Umbilical cord (tissue), 2 donors: ENCODE measurements around the gene B3GNT8. TPM values are rescaled to one million over a fixed set of nuclear protein-coding genes. Genes with fewer than 3 reads are reported as not detected.
"Not testable (repeated sequence)": the region's sequence is repeated elsewhere in the genome, so short reads cannot be mapped to it uniquely, and the experiment has no call there.

ENCODE experiments used
- DNase-seq: peaks from one replicate; pipeline ENCODE4 v3.0.0-alpha.2; 2015; ENCODE audit warnings: low spot score
- total RNA-seq: library from RNA; depleted of rRNA; stranded (reverse); fragments of >200 nt; gene quantifications from one replicate; pipeline ENCODE4 v1.2.3, GENCODE V29; 2014; ENCODE audit warnings: low replicate concordance; ENCODE audit not compliant: insufficient read depth

B3GNT8 gene
- not detected for total RNA-seq

- peak; percentile 93 for DNase-seq
Measured at GRCh38 chr19:41426952-41427646, at the start of gene B3GNT8. Gene B3GNT8, minus strand, starts transcription at chr19:41427374. Its CDS starts 596 bp downstream, at chr19:41426778.

- DNase-seq = no peak
Measured at GRCh38 chr19:41476583-41476982, 49.4 kb upstream of the B3GNT8 start.

DNA sequence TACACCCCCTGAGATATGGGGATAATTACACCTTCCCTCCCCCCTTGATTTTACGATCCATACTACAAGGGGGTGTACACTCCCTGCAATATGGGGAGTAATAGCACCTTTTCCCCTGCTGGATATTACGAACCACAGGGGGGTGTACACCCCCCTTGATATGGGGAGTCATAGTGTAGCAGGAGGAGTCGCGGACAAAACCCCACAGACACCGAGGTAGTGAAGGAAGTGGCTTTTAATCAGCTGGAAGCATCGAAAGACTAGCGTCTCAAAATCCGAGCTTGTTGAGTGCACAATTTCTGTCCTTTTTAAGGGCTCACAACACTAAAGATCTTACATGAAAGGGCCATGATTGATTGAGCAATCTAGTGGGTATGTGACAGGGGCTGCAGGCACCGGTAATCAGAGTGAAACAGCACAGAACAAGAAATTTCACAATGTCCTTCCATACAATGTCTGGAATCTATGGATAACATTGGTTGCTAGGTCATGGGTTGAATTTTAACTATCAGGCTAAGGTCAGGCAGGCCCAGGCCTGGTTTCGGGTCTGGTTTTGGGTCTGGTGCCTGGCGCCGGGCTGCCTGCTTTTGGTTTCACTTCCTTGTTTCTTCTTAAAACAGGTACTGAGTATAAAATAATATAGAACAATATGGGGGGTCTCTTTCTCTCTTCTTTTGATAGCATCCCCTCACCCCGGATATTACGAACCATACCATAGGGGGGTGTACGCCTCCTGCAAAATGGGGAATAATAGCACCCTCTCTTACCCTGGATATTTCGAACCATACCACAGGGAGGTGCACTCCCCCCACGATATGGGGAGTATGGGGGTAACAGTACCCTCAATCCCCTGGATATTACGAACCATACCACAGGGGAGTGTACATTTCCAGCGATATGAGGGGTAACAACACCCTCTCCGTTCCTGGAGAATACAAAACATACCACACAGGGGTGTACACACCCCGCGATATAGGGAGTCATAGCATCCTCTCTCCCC lies 36.4 kb upstream of the B3GNT8 start:
- DNase-seq = not testable (repeated sequence)

DNA sequence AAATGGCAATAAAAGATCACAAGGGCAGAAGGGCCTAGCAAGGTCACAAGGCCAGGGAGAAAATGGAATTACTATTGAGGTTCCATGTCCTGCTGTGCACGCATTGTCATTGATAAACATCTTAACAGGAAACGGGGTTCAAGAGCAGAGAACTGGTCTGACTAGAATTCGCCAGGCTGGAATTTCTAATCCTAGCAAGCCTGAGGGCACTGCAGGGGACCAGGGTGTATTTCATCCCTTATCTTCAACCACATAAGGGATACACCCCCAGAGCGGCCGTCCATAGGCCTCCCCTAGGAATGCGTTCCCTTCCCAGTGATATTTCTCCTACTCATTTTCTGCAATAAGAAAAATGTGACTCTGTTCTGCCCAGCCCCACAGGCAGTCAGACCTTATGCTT lies 35.3 kb upstream of the B3GNT8 start:
- no peak for DNase-seq

GRCh38 chr19:41457241-41457640 lies 30.1 kb upstream of the B3GNT8 start:
- no peak for DNase-seq

DNA sequence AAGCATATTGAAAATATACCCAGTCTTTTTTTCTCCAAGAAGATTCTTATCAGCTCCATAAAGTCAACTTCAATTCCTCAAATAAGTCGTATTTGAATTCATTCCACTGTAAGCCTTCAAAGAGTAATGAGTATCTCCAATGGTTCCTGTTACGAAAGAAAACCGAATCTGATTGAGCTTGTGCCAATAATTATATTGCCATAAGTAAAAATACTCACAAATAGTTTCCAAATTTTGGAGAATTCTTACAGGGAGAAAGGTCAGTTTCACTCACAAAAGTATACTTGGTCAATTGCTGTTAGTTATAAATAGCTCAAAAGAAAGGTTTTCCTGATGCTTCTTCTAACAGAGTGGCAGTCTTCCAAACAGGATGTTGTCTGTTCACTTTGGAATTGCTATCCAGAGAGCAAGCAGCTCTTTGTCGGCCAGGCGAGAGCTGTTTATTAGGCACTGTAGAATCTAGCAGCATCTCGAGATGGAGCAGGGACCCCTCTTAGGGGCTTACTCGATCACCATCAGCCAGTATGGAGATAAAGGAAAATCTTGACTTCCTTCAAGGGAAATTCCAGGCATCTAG lies 29.3 kb upstream of the B3GNT8 start:
- peak; percentile 30 for DNase-seq

- no peak for DNase-seq
Measured at GRCh38 chr19:41455936-41456335, 28.8 kb upstream of the B3GNT8 start.

GRCh38 chr19:41452584-41453275 lies 25.6 kb upstream of the B3GNT8 start:
- no peak for DNase-seq

DNA sequence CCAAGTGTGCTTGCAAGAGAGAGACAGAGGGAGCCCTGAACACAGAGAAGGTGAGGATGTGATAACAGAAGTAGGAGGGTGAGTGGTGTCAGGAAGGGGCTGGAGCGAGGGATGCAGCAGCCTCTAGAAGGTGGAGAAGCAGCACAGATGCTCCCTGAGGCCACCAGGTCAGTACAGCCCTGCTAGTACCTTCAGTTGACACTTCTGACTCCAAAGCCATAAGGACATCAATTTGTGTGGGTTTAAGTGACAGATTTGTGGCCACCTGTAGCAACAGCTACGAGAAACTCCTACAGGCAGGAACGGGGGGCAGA lies 22.6 kb upstream of the B3GNT8 start:
- no peak for DNase-seq

DNA sequence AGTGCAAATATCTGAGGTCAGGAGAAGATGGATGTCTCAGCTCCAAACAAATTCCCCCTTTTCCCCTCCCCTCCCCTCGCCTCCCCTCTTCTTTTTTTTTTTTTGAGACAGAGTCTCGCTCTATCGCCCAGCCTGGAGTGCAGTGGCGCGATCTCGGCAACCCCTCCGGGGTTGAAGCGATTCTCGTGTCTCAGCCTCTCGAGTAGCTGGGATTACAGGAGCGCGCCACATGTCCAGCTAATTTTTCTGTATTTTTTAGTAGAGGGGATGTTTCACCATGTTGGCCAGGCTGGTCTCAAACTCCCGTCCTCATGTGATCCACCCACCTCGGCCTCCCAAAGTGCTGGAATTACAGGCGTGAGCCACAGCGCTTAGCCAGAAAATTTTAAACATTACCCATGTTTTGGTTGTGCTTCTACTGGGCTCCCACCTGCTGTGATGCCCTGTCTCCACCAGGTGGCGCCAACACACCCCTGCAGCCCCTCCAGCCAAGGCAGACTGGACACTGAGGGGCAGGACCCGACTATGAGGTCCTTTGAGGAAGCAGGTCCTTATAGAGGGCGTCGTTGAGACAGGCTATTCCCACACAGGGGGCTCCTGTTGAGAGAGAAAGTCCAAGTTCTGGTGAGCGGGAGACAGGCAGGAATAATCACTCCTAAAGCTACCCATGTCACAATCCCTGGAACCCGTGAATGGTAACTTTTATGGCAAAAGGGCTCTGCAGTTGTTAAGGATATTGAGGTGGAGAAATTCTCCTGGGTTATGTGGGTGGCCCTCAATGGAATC lies 22.1 kb upstream of the B3GNT8 start:
- DNase-seq = peak; percentile 70

DNA sequence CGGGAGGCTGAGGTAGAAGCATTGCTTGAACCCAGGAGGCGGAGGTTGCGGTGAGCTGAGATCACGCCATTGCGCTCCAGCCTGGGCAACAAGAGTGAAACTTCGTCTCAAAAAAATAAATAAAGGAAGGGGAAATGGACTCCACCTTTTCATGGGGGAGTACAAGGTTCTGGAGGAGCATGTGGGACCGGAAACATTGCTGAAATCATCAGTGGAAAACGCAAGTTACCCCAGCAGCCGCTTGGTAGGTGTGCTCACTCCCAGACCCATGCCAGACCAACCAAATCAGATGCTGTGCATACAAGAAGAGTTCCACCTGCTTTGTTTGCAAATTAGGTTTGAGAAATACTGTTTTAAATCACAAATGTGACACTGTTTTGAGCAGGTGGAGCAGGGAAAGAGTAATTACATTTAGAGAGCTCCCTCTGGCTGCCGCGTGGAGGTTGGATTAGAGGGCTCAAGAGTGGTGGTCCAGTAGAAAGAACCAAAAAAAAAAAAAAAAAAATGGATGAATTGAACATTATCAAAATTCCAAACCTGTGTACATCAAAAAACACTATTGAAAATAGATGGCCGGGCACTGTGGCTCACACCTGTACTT lies 20.7 kb upstream of the B3GNT8 start:
- no peak for DNase-seq

GRCh38 chr19:41445575-41445974 lies 18.4 kb upstream of the B3GNT8 start:
- no peak for DNase-seq

DNA sequence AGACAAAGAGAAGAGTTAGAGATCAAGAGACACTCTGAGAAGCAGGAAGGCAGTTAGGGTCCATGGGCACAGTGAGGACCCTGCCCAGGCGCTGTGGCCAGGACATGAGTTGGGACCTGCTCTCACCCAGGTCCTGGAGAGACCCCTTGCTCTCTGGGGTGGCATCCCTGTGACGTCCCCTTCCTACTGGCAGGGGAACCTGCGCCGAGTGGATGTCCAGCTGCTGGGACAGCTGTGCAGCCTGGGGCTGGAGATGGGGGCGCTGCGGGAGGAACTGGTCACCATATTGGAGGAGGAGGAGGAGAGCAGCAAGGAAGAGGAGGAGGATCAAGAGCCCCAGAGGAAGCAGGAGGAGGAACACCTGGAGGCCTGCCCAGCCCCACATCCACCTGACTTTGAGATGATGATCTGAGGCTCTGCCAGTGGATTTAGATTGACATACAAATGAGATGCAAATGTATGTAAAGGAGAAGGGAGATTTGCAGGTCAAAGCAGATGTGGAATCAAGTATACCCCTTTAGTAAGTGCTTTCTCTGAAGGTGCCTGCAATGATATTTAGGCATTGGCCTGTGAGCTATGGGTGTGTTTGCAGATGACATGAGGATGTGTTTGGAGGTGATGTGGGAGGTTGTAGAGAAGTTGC lies 16.8 kb upstream of the B3GNT8 start:
- DNase-seq = no peak

GRCh38 chr19:41442473-41443355 lies 15.5 kb upstream of the B3GNT8 start, which contains the start of gene ERICH4:
Gene ERICH4, plus strand, starts transcription at chr19:41443156. Its CDS starts 14 bp downstream, at chr19:41443170.
- no peak for DNase-seq

DNA sequence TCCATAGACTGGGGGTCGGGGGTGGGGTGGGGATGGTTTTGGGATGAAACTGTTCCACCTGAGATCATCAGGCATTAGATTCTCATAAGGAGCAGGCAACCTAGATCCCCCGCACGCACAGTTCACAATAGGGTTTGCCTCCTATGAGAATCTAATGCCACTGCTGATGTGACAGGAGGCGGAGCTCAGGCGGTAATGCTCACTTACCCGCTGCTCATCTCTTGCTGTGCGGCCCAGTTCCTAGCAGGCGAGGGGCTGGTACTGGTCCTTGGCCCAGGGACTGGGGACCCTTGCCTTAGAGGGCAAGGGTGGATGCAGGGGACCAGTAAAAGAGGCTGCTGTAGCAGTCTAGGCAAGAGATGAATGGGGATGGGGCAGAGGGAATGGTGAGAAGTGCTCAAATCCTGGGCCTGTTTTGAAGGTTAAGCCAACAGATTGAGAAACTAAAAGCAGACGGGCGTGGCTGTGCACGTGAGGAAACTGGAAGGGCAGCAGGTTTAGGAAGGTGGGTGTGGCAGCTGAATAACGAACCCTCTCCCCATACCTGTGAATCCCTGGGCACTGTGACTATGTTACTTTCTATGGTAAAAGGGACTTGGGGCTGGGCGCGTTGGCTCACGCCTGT lies 14.3 kb upstream of the B3GNT8 start:
- no peak for DNase-seq

DNA sequence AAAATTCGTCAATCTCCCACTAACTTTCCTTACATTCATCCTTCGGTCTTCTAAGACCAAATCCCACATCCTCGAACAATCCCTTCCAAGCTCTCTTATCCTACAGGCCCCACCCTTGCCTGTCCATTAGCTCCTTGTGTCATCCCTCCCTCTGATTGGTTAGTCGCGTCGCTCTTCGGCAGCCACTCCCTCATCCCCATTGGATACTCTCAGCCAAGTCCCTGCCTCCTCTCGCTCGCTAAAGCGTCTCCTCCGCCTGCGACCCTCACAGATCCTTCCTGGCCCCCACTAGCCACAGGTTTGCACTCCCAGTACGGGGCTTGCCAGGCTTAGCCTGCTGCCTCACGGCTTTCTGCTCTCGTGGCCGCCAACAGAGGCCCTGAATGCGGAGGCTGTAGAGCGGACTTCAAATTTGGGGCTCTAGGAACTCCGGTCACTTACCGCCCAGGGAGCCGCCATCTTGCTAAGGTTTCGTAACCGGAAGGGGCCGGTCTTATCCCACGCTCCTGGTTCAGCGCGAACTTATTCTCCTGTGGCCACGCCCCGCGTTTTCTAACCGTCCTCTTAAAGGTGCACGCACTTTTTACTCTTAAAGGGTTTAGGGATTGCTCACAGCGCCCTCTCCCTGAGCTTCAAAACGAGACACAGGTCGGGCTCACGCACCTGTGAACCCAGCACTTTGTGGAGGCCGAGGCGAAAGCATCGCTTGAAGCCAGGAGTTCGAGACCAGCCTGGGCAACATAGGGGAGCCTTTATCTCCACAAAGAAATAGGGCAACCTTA lies 12.5 kb upstream of the B3GNT8 start, which contains the start of gene DMAC2:
DMAC2 (minus strand) TSS at position 472 of the 782 bp plus-strand sequence; CDS start at position 459, 13 bp downstream.
- DNase-seq = peak; percentile 99

- no peak for DNase-seq
Measured at GRCh38 chr19:41437944-41438574, 10.9 kb upstream of the B3GNT8 start.
